A172 (cell line): ENCODE results near the gene PAPOLB. TPM values are rescaled to one million over a fixed set of nuclear protein-coding genes. Genes with fewer than 3 reads are reported as not detected.
A peak's percentile ranks its signal among the peaks of the same experiment; 100 is the strongest.

ENCODE experiments used
- DNase-seq: peaks from one replicate; pipeline ENCODE4 v3.0.0-alpha.2; 2015; ENCODE audit warnings: low spot score
- total RNA-seq: library from RNA; depleted of rRNA; stranded (reverse); fragments of >200 nt; shearing (Covaris generic); gene quantifications from 2 replicates; pipeline ENCODE4 v1.2.3, GENCODE V29; 2014

PAPOLB gene
- total RNA-seq, 1 experiment from 2014 or later = not detected

DNA sequence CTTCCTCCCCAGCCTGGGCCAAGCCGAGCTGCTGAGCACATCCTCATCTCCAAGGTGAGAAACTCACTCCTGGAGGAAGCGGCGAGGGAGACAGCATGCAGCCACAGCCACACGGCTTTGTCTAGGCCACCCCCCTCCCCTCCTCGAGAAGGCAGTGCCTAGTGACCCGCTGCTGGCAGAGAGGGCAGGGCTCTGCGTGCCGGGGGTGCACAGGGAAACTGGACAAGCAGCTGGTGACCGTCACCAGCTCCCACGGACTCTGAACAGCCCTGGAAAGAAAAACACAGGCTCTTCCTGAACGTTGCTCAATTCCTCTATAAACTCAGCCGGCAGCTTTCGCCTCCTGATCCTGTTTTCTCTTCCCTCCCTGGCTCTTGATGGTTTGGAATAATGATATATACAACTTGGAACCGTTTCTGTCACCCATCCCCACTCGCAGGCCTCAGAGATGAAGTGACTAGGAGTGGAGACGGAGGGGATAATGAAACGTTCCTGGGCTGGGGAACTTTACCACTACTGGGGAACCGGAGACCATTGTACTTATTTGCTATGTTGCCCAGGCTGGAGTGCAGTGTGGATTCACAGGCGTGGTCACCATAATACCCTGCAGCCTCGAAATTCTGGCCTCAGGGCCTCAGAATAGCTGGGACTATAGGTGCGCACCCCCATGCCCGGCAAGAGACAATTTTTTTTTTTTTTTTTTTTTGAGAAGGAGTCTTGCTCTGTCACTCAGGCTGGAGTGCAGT lies 19.3 kb downstream of the PAPOLB start:
- no peak for DNase-seq

DNA sequence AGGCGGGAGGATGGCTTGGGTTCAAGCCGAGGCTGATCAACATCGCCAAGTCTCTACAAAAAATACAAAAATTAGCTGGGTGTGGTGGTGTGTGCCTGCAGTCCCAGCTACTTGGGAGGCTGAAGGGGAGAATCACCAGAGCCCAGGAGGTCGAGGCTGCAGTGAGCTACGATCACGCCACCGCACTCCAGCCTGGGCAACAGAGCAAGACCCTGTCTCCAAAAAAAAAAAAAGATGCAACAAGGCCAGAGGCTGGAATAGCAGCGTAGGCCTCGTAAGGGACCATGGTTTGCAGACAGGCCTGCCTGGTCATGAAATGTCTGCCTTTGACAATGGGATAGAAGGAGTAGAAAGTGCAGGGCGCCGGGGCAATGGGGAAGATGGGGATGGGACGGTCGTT lies 20.0 kb downstream of the PAPOLB start:
- no peak for DNase-seq

DNA sequence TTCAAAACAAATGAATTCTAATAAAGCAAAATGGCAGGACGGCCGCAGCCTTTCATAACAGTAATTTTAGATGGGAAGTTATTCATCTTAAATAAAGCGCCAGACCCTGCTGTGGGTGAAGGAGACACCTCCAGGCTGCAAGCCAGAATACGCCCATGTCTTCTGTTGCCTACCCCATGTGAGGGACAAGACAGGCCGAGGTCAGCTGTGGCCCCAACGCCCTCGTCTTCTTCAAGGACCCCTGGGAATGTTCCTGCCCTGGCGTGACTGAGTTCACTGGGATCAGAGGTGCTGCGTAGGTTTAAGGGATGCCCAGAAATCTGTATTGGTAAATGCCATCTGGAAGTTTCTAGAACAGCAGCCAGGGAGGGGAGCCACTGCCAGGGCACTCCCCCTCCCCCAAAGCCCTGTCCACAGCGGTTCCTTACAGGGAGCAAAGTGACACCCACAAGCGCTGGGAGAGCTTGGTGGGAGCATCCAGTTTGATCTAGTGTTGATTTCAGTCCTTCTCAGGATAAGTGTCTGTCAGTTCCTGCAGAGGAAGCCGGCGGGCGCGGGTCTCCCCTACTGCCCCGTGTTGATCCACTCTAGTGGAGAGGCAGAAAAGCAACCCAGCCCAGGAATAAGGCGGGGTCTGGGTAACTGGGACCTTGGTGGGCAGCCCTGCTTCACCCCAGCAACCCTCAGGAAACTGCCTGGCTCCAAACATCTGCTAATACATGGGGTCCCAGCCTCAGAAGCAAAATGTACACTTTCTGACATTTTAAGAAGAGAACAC lies 20.6 kb downstream of the PAPOLB start:
- no peak for DNase-seq

DNA sequence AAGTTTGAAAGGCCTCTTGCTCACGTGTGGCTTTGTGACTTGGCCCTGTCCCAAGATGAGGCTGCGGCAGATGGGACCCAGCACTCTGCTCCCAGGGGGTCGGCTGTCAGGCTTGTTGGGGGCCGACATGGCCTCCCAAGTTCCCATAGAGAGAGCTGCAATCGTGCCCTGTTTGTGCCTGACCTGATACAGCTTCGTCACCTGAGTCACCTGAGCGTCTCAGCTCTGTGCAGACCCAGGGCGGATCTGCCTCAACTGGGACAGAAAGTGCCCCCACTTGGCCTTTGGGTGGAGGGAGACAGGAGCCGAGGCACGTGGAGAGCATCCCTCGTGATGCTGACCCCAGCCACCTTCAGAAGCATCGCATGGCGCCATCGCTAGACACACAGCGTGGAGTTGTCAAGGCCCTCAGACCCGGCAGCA lies 21.7 kb downstream of the PAPOLB start:
- no peak for DNase-seq

DNA sequence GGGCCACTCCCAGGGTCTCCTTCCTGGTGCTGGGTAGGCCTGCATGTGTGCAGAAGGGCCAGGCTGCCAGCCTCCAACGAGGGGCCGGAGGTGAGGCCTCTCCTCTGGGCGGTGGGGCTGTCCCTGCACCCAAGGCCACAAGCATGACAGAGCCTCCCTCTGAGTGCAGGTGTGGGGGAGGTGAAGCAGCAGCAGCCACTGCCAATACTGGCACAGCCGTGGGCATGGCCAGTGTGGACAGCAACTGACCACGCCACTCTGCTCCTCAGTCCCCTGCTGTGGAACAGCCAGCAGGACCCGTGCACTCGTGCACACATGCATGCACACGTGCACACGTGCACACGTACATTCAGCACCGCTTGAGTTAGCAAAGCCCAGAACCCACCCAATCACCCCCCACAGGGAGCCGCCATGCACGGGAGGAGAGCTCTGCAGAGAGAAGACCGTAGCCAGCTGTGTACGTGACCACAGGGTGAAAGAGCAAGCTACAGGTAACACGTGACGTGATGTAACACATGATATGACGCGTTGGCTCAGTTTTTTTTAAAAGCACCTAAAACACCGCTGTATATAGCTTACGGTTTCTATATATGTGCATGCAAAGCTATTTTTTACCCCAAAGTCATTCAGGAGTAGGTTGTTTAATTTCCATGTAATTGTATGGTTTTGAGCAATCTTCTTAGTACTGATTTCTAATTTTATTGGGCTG lies 23.1 kb downstream of the PAPOLB start:
- no peak for DNase-seq

DNA sequence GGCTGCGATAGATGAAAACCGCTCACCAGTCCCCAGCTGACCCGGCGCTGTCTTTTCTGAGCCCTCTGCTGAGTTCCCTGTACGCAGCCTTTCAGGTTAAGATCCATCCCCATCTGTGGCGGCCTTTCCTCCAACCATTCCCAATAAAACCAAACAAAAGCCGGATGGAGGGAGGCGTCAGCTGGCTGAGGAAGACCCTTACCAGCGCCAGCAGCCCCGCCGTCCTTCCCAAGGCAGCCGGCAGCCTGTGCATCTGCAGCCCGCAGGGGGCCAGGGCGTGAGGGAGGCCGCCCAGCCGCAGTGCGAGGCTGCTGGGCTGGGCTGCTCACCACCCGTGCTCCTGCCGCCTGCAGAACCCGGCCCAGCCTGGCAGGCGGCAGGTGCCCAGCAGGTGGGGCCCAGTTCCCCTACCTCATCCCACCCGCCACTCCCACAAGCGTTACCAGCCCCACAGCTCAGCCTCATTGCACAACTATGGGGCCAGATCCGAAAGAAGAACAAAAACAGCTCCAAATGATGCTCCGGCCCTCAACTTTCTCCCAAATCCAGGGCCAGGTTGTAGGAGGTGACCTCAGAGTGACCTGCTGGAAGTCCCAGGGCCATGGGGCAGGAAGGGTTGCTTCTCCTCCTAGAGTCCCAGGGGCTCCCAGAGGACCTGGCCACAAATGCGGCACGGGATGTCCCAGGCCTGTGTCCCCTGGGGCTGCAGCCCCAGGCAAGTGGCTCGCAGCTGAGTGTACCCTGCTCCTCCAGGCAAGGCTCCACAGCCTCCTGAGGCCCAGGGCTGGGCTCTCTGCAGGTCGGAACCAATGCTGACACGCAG lies 23.8 kb downstream of the PAPOLB start:
- DNase-seq = no peak

DNA sequence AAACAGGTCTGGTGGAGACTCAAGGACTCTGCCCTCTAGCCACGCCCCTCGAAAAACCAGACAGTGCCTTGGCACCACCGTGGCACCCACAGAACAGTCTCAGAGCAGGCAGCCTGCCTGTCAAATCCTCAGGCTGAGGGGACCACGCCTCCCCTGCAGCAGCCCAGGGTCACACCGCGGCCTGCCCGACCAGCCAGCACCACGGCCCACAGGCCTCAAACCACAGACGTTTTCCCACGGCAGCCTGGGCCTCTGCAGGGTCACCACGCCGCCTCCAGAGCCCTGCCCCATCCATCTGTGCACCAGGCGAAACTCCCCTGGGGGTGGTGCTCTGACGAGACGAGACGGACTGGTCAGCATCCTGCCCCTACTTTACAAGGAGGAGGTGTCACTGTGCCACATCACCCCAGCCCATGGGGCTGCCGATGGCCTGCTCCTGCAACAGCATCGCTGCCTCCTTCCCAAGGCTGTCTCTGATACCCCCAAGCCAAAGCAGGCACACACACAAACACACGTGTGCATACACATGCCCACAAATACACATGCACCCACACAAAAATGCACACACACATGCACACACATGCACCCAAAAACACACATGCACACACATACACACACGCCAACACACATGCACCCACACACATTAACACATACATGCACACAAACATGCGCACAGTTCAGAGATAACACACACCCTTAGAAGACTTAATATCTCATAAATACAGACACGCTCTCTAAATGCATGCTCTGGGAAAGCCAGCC lies 24.6 kb downstream of the PAPOLB start:
- DNase-seq = no peak

DNA sequence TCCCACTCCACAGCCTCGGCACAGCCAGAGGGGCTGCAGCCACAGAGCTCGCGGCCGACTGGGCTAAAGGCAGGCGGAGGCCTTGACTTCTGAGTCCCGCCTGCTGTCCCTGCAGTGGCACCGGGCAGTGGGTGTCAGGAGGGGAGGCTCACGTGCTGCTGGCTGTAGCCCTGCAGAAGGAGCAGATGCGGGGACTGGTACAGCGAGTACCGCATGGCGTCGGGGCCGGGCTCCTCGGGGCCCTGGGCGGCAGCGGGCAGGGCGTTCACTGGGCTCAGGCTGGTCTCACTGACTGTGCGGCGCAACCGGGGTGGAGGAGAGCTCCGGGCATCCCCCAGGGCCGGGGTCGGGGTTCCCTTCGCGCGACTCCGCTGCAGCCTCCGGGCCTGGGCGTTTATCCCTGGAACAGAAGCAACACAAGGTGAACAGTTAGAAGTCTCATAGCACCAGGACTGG lies 25.6 kb downstream of the PAPOLB start:
- DNase-seq = no peak

DNA sequence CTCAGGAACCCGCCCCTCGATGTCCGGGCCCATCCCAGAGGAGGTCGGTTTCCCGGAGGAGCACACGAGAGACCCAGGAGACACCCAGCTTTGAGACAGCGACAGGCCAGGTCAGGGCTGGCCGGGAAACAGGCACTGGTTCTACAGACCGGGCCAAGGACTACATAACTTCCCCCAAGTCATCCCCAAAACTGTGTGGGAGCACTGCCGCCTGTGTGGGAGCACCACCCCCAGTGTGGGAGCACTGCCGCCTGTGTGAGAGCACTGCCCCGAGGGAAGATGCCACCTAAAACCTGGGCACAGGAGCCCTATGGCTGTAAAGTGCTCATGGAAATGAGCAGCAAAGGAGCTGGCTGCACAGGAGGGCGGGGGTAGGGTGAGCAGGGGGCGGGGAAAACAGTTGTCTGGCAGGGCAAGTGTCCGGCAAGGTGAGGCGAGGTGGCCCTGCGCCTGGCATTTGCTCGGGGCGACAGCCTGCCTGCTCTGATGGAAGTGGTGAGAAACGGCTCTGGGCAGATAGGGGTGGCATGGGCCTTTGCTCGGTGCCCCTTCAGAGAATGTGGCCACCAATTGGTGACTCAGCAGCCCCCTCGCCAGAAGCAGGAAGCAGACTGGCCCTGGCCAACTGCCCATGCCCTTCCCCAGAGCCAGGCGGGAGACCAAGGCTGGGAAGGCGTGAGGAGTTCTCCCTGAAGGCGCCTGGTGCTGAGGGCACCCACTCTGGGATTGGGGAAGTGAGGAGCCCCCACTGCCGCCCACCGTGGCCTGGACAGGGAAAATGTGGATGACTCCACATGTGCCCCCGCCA lies 26.2 kb downstream of the PAPOLB start:
- DNase-seq = peak; percentile 14

DNA sequence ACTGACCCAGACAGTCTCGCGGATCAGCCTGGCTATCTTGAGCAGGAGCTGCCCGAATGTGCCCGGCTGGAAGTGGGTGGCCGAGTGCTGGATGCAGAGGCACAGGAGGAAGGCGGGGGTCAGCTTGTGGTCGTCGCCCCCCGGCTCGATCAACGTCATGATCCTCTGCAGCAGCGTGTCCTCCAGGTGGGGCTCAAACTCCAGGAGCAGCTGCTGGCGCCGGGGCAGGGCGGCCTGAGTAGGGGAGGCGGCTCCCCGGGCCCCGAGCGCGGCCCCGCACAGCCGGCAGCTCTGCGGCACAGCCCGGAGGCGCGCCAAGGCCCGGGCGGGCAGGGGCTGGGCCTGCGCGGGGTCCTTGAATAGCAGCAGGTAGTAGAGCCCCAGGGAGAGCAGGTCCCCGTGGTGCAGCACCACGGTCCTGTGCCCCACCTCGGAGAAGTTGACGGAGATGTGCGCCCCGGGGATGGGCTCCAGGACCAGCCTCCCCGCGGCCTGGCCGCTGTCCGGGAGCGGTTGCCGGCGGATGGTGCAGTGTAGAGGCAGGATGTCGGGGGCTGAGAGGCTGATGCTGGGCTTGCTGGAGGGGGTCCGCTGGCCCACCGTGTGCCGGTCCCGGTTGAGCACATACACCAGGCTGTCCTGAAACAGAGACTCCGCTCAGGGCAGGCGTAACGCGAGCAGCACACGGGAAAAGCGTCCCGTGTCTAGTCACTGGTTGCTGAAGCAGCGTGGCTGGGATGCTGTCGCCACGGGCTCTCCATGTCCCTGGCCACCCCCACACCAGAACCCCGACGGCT lies 27.0 kb downstream of the PAPOLB start:
- no peak for DNase-seq

DNA sequence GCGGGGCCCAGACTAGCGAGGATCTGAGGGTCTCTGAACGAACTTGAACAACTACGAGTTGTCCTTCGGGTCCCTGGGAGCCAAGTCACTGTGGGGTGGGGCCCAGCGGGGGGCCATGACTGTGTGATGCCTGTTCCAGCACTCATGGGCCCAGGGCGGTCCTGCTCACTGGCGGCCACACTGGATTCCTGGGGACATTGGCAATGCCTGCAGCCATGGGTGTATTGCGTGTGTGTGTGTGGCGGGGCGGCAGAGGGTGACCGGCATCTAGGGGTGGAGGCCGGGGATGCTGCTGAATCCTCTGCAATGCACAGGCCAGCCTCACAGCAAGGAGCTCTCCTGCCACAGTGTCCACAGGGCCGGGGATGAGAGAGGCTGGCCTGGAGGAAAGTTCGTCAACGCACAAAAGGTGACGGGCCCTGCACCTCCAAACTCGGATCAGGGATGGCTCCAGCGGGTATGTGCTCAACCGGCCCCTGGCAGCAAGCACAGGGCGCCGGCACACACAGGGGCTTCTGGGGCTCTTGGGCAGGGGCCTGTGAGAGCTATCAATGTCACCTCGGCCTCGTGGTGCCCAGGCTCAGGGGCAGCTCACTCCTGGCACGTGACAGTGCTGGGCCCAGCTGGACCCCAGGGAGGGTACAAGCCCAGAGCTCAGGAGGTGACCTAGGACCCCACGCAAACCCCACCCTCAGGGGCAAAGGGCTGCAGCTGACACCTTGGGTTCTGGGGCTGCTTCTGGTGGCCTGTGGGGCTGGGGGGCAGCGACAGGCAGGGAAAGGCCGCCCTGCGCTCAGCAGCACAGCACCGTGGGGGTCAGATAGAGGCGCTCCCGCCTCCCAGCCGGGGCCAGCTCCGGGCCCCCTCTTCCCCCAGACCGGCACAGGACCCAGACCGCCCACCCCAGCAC lies 27.9 kb downstream of the PAPOLB start:
- DNase-seq = no peak

DNA sequence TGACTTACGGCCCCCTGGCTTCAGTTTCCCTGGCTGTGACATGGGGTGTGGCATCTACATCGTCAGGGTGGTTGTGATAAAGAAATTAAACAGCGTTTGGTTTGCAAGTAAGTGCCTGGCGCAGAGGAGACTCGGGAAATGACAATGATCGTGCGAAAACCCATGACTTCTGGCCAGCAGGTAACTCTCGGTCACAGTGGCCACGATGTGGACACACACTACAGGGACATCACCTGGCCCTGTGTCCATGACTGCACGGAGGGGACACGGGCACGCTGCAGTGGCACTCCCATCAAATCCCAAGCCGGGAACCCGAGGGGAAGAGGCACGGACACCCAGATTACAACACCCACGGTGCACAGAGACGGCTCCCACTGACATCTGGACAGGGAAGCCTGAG lies 28.7 kb downstream of the PAPOLB start:
- no peak for DNase-seq

DNA sequence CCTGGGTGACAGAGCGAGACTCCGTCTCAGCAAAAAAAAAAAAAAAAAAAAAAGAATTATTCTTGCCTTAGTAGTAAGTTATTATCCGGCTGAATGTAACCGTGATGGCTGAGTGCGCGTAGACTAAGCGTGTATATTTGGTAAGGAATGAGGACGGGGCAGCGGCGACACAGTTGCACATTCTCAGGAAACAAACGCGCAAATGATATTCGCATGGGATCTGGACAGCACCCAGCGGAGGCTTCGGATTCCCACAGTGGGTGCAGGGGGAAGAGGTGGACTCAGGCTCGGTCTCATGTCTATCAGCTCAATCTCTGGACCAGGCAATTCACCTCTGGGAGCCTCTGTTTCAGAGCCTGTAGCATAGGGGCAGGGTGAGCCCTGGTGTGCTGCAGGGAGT lies 29.1 kb downstream of the PAPOLB start:
- no peak for DNase-seq

DNA sequence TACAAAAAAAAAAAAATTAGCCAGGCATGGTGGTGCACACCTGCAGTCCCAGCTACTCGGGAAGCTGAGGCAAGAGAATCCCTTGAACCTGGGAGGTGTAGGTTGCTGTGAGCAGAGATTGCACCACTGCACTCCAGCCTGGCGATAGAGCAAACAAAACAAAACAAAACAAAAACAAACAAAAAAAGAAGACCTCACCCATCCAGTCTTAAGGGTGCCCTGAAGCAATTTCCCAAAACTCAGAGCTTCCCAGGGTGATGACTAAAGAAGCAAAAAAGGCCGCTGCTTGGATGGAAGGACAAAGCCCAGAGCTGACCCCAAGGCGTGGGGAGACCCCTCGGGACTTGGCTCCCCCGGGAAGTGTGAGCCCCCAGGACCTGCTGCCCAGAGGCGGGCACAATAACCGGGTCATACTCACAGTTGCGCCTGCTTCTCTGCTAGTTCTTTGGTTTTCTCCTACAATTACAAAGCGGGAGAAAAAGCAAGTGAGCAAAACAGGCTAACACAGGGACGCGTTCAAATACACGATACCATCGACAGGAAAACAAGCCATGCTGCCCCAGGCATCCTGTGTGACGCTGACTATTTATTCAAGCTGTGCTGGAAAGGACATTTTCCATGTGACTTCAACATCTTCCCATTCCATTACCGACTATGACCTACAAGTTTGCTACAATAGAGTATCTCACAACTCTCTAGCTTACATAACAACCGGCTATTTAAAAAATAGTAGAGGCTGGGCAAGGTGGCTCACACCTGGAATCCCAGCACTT lies 29.9 kb downstream of the PAPOLB start:
- DNase-seq = no peak

DNA sequence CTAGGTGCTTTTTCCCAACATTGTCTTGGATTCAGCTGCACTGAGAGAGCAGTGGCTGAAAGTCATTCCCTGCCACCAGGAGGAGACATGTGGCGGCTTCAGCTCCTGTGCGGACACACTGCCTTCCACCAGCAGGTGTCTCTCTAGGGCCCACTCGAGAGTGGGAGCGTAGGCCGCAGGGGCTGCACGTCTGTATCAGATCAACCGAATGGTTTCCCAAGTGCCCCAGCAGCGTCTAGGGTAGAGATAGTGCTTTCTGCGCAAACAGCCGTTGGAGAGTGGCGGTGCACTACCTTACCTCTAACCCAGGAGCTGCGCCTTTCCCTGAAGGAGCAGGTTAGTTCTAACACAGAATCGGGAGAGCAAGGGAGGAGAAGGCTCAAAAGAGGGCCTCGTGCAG lies 31.7 kb downstream of the PAPOLB start:
- peak; percentile 50 for DNase-seq

DNA sequence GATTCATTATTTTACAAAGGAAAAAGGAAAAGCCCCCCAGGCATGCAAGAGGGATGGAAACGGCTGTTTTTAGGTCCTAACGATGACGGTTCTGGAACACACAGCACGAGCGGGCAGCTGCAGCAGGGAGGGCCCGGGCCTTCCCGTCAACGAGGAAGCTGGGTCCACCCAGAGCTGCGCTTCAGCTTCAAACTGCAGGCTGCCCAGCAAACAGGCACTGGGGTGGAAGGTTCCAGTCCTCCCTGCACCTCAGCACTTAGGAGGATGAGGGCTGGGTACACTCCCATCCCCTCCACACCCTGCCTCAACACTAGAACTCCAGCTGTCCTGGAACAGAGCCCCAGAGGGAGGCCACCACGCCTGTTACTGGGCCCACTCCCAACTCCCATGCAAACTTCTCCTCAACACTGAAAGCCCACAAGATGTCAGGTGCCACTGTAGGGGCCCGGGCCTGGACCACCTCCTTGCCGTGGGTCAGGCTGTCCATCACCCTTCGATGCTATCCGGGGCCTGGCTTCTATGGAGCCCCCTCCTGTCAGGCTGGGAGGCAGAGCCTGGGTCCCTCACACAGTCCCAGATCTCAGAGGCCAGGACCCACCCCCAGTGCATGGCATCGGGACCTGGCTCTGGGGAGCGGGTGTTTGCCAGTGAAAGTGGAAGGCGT lies 33.0 kb downstream of the PAPOLB start:
- DNase-seq = no peak

DNA sequence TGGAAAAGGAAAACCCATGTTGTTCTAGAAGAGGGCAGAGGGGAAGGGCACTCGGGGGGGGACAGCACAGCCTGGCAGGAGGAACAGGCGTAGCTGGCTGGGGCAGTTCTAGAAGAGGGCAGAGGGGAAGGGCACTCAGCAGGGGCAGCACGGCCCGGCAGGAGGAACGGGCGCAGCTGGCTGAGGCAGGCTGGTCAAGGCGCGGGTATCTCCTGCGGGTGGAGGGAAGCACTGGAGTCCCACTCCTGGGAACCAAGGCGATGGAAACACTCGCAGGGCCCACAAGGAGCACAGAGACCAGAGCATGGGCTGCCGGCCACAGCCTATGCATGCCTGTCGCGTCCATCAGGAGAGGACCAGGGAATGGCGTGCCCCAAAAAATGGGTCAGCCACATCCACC lies 36.7 kb downstream of the PAPOLB start:
- DNase-seq = no peak
